Upper lobe of left lung (tissue), 6 donors: ENCODE measurements around the gene FANCF. TPM values are rescaled to one million over a fixed set of nuclear protein-coding genes. Genes with fewer than 3 reads are reported as not detected.
"Not testable (repeated sequence)": the region's sequence is repeated elsewhere in the genome, so short reads cannot be mapped to it uniquely, and the experiment has no call there.

Experiments used
- ATAC-seq, 2 donors: fragments of 200-7000 bp; cut with Tn5 transposase; one replicate each; pipeline ENCODE4 v1.9.1; 2022; ENCODE audit warnings: mild to moderate bottlenecking in 2 of 2, moderate library complexity in 2 of 2; ENCODE audit not compliant: low FRiP score in 2 of 2
- DNase-seq, 2 donors: peaks; one replicate each; pipeline ENCODE4 v3.0.0-alpha.2; 2019 to 2020
- H3K27ac ChIP-seq, 4 donors: fragments of 200-600 bp; sonication (generic); one replicate each; pipeline ENCODE4 v1.5.1; 2016 to 2019
- H3K27me3 ChIP-seq, 4 donors: fragments of 200-600 bp; sonication (generic); one replicate each; pipeline ENCODE4 v1.5.1; 2017 to 2019
- H3K36me3 ChIP-seq, 4 donors: fragments of 200-600 bp; sonication (generic); one replicate each; pipeline ENCODE4 v1.5.1; 2016 to 2019
- H3K4me1 ChIP-seq, 4 donors: fragments of 200-600 bp; sonication (generic); one replicate each; pipeline ENCODE4 v1.5.1; 2018 to 2019
- H3K4me3 ChIP-seq, 4 donors: fragments of 200-600 bp; sonication (generic); one replicate each; pipeline ENCODE4 v1.5.1; 2017 to 2019; ENCODE audit warnings: mild to moderate bottlenecking in 2 of 4, moderate library complexity in 1 of 4
- H3K9me3 ChIP-seq, 4 donors: fragments of 200-600 bp; sonication (generic); one replicate each; pipeline ENCODE4 v1.5.1; 2018 to 2019
- CTCF ChIP-seq, 6 experiments: fragments of 450-650 bp in 4 of 6; fragments of 200-600 bp in 2 of 6; sonication (generic) in 2 of 6; IDR thresholded peaks; one replicate each; pipeline ENCODE4 v1.5.1; 2016 to 2019; ENCODE audit warnings: antibody characterized with exemption in 6 of 6
- EP300 ChIP-seq, 4 donors: sonication (generic); formaldehyde crosslinking; IDR thresholded peaks; one replicate each; pipeline ENCODE4 v1.5.1; 2017; ENCODE audit warnings: antibody characterized with exemption in 4 of 4, control low read depth in 2 of 4
- POLR2A ChIP-seq, 4 donors: fragments of 450-650 bp; IDR thresholded peaks; one replicate each; pipeline ENCODE4 v1.5.1; 2016 to 2017; ENCODE audit warnings: antibody characterized with exemption in 4 of 4, mild to moderate bottlenecking in 2 of 4
- POLR2AphosphoS5 ChIP-seq, 2 donors: sonication (generic); formaldehyde crosslinking; IDR thresholded peaks; one replicate each; pipeline ENCODE4 v1.5.1; 2017; ENCODE audit warnings: antibody characterized with exemption in 2 of 2
- WGBS, 2 donors: methylation state at CpG; one replicate each; pipeline ENCODE4 v1.1.5; 2017 to 2018; 5-methylcytosine and 5-hydroxymethylcytosine counted together
- total RNA-seq, 6 donors: library from RNA; depleted of rRNA in 4 of 6; stranded (reverse); fragments of >200 nt in 4 of 6; gene quantifications; one replicate each; pipeline versions ENCODE4 v1.1.0 to v1.2.1, GENCODE V29; 2016 to 2021
- donor health status: DM: no; HTN: no; CAD: no; lungs with moderate emphysema.
- donor health status: DM: no; HTN: yes; CAD: no; lungs with severe emphysema.

Gene FANCF
- total RNA-seq, 6 donors from 2014 or later: 2.4 to 10.9 (median 7.8) TPM

- H3K4me1 ChIP-seq: no peaks in the 10 kb centered on the region
- 33 to 35% methylated on average over 1 of the region's 1 CpG for WGBS, 2 donors
- H3K4me3 ChIP-seq: no peak overlapping the region
- H3K36me3 ChIP-seq: no peaks in the 10 kb centered on the region
- no peak for DNase-seq
- no peak overlapping the region for H3K27ac ChIP-seq
- no peak for ATAC-seq
- no peaks in the 10 kb centered on the region for H3K27me3 ChIP-seq
- H3K9me3 ChIP-seq: no peaks in the 10 kb centered on the region
- TF ChIP-seq CTCF (IDR thresholded peaks at IDR 0.05): no peak
- TF ChIP-seq POLR2A (IDR thresholded peaks at IDR 0.05): no peak
- no peak for TF ChIP-seq EP300 (IDR thresholded peaks at IDR 0.05)
- no peak for TF ChIP-seq POLR2AphosphoS5 (IDR thresholded peaks at IDR 0.05)
These were observed 31.6 kb upstream of the FANCF start for GRCh38 chr11:22657101-22657694.

- no peak overlapping the region for H3K4me3 ChIP-seq
- no peaks in the 10 kb centered on the region for H3K9me3 ChIP-seq
- no peak for ATAC-seq
- H3K27me3 ChIP-seq: no peaks in the 10 kb centered on the region
- H3K27ac ChIP-seq: no peak overlapping the region
- H3K4me1 ChIP-seq: no peaks in the 10 kb centered on the region
- no peak for DNase-seq
- no peaks in the 10 kb centered on the region for H3K36me3 ChIP-seq
- no peak for TF ChIP-seq CTCF (IDR thresholded peaks at IDR 0.05)
- TF ChIP-seq POLR2A (IDR thresholded peaks at IDR 0.05): no peak
- no peak for TF ChIP-seq EP300 (IDR thresholded peaks at IDR 0.05)
- TF ChIP-seq POLR2AphosphoS5 (IDR thresholded peaks at IDR 0.05): no peak
These were observed 30.5 kb upstream of the FANCF start for GRCh38 chr11:22656130-22656529.

- WGBS, 2 donors: 81 to 85% methylated on average over 3 to 15 of the region's 15 CpGs
- not testable (repeated sequence) for H3K4me1 ChIP-seq, H3K9me3 ChIP-seq, H3K27me3 ChIP-seq, H3K27ac ChIP-seq, H3K36me3 ChIP-seq, H3K4me3 ChIP-seq, ATAC-seq
- peak in 1 of 2 donors; percentile 56 for DNase-seq
These were observed 26.7 kb upstream of the FANCF start for GRCh38 chr11:22652346-22652745.

- no peaks in the 10 kb centered on the region for H3K27me3 ChIP-seq
- no peak overlapping the region for H3K4me3 ChIP-seq
- TF ChIP-seq POLR2A (IDR thresholded peaks at IDR 0.05) (no peak), CTCF (IDR thresholded peaks at IDR 0.05) (no peak), POLR2AphosphoS5 (IDR thresholded peaks at IDR 0.05) (no peak)
- no peak for ATAC-seq
- H3K27ac ChIP-seq: no peak overlapping the region
- no peaks in the 10 kb centered on the region for H3K4me1 ChIP-seq
- no peaks in the 10 kb centered on the region for H3K36me3 ChIP-seq
- no peaks in the 10 kb centered on the region for H3K9me3 ChIP-seq
- no peak for DNase-seq
These were observed 15.9 kb upstream of the FANCF start for GRCh38 chr11:22641559-22641958.

GRCh38 chr11:22640862-22641261 is 15.2 kb upstream of the FANCF start:
- ATAC-seq (no peak), DNase-seq (no peak)
- H3K4me3 ChIP-seq: no peak overlapping the region
- no peaks in the 10 kb centered on the region for H3K36me3 ChIP-seq
- H3K4me1 ChIP-seq: no peaks in the 10 kb centered on the region
- no peaks in the 10 kb centered on the region for H3K27me3 ChIP-seq
- TF ChIP-seq EP300 (IDR thresholded peaks at IDR 0.05) (no peak), POLR2A (IDR thresholded peaks at IDR 0.05) (no peak), POLR2AphosphoS5 (IDR thresholded peaks at IDR 0.05) (no peak), CTCF (IDR thresholded peaks at IDR 0.05) (no peak)
- WGBS, 2 donors: 88 to 98% methylated on average over 2 of the region's 2 CpGs
- H3K9me3 ChIP-seq: no peaks in the 10 kb centered on the region
- no peak overlapping the region for H3K27ac ChIP-seq
